OCI-M2 (cell line): ENCODE measurements around the gene WIPF2.

Experiments used
- DNase-seq: peaks from one replicate; lab custom pipeline; 2025; ENCODE audit not compliant: unreplicated experiment; lab: John Stamatoyannopoulos, UW

WIPF2 gene

GRCh38 chr17:40325156-40326013, 106.3 kb downstream of the WIPF2 start:
- no peak for DNase-seq

- no peak for DNase-seq
Observed at GRCh38 chr17:40326014-40326831, 107.1 kb downstream of the WIPF2 start.

DNA sequence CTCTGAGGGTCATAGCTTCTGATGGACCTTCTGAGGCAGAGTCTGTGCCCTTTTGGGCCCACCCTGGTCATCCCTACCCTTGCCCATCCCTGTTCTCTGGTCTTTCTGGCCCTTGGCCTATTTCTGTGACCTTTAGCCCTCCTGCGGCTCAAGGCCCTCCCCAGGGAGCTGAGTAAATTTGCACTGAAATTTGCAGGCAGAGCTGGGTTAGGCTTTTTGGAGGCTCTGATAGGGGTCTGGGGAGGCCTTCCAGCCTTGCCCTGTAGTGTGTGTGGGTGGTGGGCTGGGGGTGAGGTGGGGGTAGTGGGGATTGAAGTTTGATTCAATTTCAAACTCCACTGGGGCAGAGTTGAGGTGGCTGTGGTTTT, 107.7 kb downstream of the WIPF2 start:
- DNase-seq, result no peak

- DNase-seq, result no peak
Observed at GRCh38 chr17:40327244-40327729, 108.2 kb downstream of the WIPF2 start.

DNA sequence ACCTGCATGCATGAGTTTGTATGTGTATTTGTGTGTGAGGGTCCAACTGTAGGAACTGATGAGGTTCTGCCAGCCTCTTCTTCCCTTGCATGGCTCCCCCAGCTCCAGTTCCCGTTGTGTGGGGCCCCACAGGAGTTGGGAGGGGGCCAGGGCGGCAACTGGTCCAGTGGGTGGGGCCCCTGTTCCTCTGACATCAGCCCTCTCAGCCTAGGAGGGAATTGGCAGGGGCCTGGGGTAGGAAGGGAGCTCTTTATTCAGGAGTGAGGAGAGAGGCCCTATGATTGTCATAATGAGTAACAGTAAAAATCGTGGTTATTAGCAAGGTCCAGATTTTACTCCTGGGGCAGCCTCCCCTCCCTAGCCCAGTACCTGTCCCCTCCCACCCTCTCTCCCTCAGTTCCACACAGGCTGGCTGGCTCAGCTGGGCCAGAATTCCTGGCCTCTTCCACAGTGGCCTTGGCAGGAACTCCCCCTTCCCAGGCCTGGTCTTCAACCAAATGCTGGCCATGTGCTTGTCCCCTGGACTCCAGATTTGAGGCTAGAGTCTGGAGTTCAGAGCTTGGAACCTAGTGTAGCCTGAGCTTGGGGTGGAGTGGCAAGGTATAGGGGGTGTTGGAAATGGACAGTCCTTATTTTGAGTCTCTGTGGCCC, 108.8 kb downstream of the WIPF2 start:
- no peak for DNase-seq

- no peak for DNase-seq
Observed at GRCh38 chr17:40328386-40328766, 109.3 kb downstream of the WIPF2 start.

DNA sequence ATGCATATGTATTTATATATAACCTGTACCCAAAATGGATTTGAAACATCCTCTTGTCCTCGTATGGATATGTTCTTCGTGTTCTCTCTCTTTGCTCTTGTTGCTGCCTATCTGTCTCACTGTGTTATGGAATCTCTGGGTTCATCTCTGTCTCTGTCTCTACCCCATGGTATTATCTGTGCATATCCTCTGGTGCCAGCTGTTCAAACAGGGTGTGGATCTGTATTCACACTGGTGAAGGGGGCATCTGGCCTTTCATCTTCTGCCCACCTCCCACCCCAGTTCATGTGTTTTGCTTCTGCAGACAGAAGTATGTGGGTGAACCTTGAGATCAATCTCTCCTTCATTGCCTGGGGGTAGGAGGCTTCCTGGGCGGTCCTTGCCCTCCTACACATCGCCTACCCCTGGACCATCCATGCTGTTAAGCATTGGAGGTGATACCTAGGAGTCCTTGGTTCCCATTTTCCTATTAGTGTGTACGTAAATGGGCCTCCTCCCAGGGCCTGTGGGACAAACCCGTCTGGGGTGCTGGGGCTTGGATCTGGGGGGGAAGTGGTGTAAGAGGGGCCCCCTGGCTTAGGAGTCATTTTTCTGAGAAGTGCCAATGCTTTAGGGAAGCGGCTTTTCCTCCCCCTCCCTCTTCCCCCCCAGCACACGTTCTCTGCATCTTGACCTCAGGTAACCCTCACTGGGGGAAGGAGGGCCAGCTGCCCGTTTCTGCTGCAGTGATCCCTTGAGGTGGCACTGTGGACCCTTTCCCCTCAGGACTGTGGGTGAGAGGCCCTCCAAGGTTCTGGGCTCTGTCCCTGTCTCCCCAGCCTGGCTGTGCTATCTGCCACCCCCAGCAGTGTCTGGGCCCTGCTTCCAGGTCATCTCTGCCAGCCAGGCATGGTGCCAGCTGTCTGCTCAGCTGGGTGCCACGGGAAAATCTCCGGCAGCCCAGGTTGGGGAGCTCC, 111.0 kb downstream of the WIPF2 start:
- no peak for DNase-seq

GRCh38 chr17:40330850-40331470, 111.9 kb downstream of the WIPF2 start:
- DNase-seq, result no peak

DNA sequence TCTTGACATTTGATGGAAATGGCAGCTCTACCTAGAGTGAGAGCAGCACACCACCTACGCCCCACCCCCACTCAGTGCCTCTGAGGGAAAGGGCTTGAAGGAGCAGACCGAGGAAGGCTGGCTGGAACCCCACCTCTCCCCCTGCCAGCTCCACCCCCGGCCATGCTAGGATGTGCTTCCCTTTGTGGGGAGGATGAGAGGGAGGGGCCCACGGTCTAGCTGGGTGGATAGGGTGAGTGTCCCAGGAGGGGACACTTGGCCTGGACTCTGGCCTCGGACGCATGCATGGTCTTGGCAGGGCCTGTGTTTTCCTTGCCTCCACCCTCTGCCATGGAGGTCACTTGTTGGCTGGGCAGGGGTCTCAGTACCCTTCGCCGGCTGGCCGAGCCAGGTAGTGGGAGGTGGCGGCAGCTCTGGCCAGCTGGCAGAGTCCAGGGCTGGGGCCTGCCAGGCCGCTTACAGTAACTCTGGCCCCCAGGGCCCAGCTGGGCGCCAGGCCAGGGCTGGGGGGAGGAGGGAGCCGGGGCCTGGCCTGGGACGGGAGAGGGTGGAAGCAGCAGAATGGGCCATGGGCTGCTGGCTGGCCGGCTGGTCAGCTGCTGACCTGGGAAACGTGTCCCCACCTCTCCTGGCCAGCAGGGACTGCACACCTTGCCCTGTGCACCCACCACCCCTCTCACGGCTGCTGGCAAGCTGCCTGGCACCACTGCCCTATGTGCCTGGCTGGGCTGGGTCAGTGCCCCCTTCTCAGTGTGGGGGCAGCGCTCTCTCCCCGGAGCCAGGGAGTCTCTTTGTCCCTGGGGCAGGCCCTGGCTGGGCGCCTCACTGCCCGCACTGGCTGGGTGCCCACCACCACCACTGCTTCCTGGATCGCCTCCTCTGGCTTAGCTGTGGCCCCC, 112.9 kb downstream of the WIPF2 start:
- DNase-seq, result no peak
